GM19239 (cell line): ENCODE data around the gene CGAS.
"Not testable (repeated sequence)": the region's sequence is repeated elsewhere in the genome, so short reads cannot be mapped to it uniquely, and the experiment has no call there.

Experiments
- DNase-seq: peaks from one replicate; pipeline ENCODE4 v3.0.0; 2011; ENCODE audit warnings: low spot score; ENCODE audit not compliant: insufficient read length
- FAIRE-seq: peaks from 2 replicates; lab custom pipeline; 2011; peaks lifted over from hg19 to GRCh38; lab: Jason Lieb, UNC

Gene CGAS

GRCh38 chr6:73452107-73452461 lies at the start of gene CGAS:
Gene CGAS, minus strand, starts transcription at chr6:73452297. Its CDS starts 116 bp downstream, at chr6:73452181.
- peak; percentile 34 for DNase-seq
- peak; percentile 96 for FAIRE-seq

- DNase-seq = no peak
- no peak for FAIRE-seq
Observed at GRCh38 chr6:73497915-73498314, 45.8 kb upstream of the CGAS start.

- no peak for FAIRE-seq
- no peak for DNase-seq
Observed at GRCh38 chr6:73491377-73491776, 39.3 kb upstream of the CGAS start.

- FAIRE-seq (no peak), DNase-seq (no peak)
Observed at GRCh38 chr6:73487473-73487872, 35.4 kb upstream of the CGAS start.

- no peak for FAIRE-seq
- no peak for DNase-seq
Observed at GRCh38 chr6:73484438-73484837, 32.3 kb upstream of the CGAS start.

GRCh38 chr6:73481969-73482368 lies 29.9 kb upstream of the CGAS start:
- DNase-seq = no peak
- FAIRE-seq = no peak

GRCh38 chr6:73477407-73477806 lies 25.3 kb upstream of the CGAS start:
- no peak for FAIRE-seq

GRCh38 chr6:73476723-73477122 lies 24.6 kb upstream of the CGAS start:
- no peak for FAIRE-seq
- DNase-seq = no peak

More at GRCh38 chr6:73477407-73477806, 25.3 kb upstream of the CGAS start:
- no peak for DNase-seq

GRCh38 chr6:73471686-73472290 lies 19.7 kb upstream of the CGAS start:
- peak; percentile 93 for FAIRE-seq

GRCh38 chr6:73461537-73462350 lies 9.6 kb upstream of the CGAS start, which contains the start of gene MTO1:
Gene MTO1, plus strand, starts transcription at chr6:73461737. Its CDS starts 118 bp downstream, at chr6:73461855.
- DNase-seq (peak; percentile 57), FAIRE-seq (peak; percentile 95)

More at GRCh38 chr6:73471686-73472290, 19.7 kb upstream of the CGAS start:
- peak; percentile 35 for DNase-seq

- FAIRE-seq = no peak
- DNase-seq = no peak
Observed at GRCh38 chr6:73460056-73460455, 8.0 kb upstream of the CGAS start.

- not testable (repeated sequence) for DNase-seq, FAIRE-seq
Observed at GRCh38 chr6:73459474-73459873, 7.4 kb upstream of the CGAS start.

- DNase-seq (no peak), FAIRE-seq (no peak)
Observed at GRCh38 chr6:73455865-73456629, 4.0 kb upstream of the CGAS start.

- DNase-seq (peak; percentile 28), FAIRE-seq (peak; percentile 98)
Observed at GRCh38 chr6:73451223-73452106, 632 bp downstream of the CGAS start.

GRCh38 chr6:73443555-73443954 lies 8.5 kb downstream of the CGAS start:
- DNase-seq (no peak), FAIRE-seq (no peak)

- DNase-seq (no peak), FAIRE-seq (no peak)
Observed at GRCh38 chr6:73435236-73435635, 16.9 kb downstream of the CGAS start.

GRCh38 chr6:73421534-73421933 lies 30.6 kb downstream of the CGAS start:
- FAIRE-seq = no peak
- DNase-seq = no peak

GRCh38 chr6:73418081-73418741 lies 33.9 kb downstream of the CGAS start:
- DNase-seq (no peak), FAIRE-seq (no peak)

GRCh38 chr6:73413102-73413501 lies 39.0 kb downstream of the CGAS start:
- FAIRE-seq (no peak), DNase-seq (no peak)
